Adrenal gland (tissue), 5 donors: ENCODE data around the gene CWC27.
"Not testable (repeated sequence)": the region's sequence is repeated elsewhere in the genome, so short reads cannot be mapped to it uniquely, and the experiment has no call there.

ENCODE experiments used
- CTCF ChIP-seq, 6 experiments: fragments of 450-650 bp in 4 of 6; fragments of 200-600 bp in 2 of 6; sonication (generic) in 1 of 6; IDR thresholded peaks; 1 replicate in 5 of 6; 2 replicates in 1 of 6; pipeline versions ENCODE4 v1.5.1 to v1.8.0; 2016 to 2021; ENCODE audit warnings: antibody characterized with exemption in 6 of 6, mild to moderate bottlenecking in 2 of 6, moderate library complexity in 1 of 6
- POLR2A ChIP-seq, 2 donors: fragments of 450-650 bp; IDR thresholded peaks; one replicate each; pipeline ENCODE4 v1.6.1; 2017; ENCODE audit warnings: antibody characterized with exemption in 2 of 2, mild to moderate bottlenecking in 2 of 2, moderate library complexity in 1 of 2
- donor health status: DM: no; HTN: no; CAD: no.

GRCh38 chr5:64907399-64907798 lies 138.7 kb downstream of the CWC27 start:
- not testable (repeated sequence) for TF ChIP-seq CTCF, POLR2A (IDR thresholded peaks at IDR 0.05)
